Liver (tissue), 2 donors: ENCODE data around the gene PEX11G.

ENCODE experiments used
- TF ChIP-seq, protein P1 (sequence below): IDR thresholded peaks from 2 replicates; pipeline ENCODE4 v1.6.1; 2016; ENCODE audit warnings: antibody characterized with exemption
- TF ChIP-seq, protein P2 (sequence below): fragments of 150-350 bp; IDR thresholded peaks from 2 replicates; pipeline ENCODE4 v1.5.1; 2017; ENCODE audit warnings: improper control_type of control experiment, low read depth, low read length; ENCODE audit not compliant: missing input control
- donor health status: healthy.

DNA sequence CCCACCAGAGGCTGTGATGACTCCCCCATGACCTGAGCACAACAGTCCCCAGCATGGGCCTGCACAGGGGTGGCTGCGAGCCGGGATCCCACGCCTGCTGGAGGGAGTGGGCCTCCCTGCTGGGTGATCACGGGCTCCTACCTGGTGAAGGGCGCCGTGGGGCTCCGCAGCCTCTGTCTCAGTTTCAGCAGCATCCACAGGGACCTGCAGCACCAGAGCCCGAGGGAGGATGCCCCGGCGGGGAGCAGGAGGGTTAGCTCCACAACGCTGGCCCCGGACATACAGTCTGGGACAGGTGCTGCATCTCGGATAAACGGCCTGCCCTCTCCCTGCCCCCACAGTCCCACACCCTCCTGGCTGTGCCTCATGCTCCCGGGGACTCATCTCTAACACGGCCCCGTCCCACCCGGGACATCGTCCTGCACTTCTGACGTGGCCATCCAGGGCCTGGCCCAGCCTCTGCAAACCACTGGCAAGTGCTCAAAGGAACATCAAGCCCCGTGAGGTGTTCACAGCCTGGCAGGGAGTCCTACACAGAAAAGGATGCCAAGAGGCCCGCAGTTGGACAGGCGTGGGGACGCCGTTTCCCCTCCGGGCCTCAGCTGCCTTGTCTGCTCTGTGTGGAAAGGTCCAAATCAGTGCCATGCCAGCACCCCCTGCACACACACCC is 10.5 kb downstream of the PEX11G start:
- TF ChIP-seq, protein P1, sequence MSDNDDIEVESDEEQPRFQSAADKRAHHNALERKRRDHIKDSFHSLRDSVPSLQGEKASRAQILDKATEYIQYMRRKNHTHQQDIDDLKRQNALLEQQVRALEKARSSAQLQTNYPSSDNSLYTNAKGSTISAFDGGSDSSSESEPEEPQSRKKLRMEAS = no peak
- TF ChIP-seq, protein P2, sequence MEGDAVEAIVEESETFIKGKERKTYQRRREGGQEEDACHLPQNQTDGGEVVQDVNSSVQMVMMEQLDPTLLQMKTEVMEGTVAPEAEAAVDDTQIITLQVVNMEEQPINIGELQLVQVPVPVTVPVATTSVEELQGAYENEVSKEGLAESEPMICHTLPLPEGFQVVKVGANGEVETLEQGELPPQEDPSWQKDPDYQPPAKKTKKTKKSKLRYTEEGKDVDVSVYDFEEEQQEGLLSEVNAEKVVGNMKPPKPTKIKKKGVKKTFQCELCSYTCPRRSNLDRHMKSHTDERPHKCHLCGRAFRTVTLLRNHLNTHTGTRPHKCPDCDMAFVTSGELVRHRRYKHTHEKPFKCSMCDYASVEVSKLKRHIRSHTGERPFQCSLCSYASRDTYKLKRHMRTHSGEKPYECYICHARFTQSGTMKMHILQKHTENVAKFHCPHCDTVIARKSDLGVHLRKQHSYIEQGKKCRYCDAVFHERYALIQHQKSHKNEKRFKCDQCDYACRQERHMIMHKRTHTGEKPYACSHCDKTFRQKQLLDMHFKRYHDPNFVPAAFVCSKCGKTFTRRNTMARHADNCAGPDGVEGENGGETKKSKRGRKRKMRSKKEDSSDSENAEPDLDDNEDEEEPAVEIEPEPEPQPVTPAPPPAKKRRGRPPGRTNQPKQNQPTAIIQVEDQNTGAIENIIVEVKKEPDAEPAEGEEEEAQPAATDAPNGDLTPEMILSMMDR = no peak
